Uterus (tissue), 2 donors: ENCODE results near the gene NDUFA8.

ENCODE experiments used
- CTCF ChIP-seq, 4 experiments: fragments of 200-600 bp in 2 of 4; fragments of 450-650 bp in 2 of 4; sonication (generic) in 2 of 4; IDR thresholded peaks; one replicate each; pipeline ENCODE4 v1.5.1; 2016 to 2019; ENCODE audit warnings: antibody characterized with exemption in 4 of 4, mild to moderate bottlenecking in 2 of 4, moderate library complexity in 1 of 4
- POLR2A ChIP-seq, 2 donors: fragments of 450-650 bp; IDR thresholded peaks; one replicate each; pipeline ENCODE4 v1.6.1; 2016; ENCODE audit warnings: antibody characterized with exemption in 2 of 2, mild to moderate bottlenecking in 1 of 2, moderate library complexity in 1 of 2

- TF ChIP-seq CTCF (IDR thresholded peaks at IDR 0.05) = no peak
- TF ChIP-seq POLR2A (IDR thresholded peaks at IDR 0.05) = no peak
These were observed 62.8 kb downstream of the NDUFA8 start for GRCh38 chr9:122096620-122097415.
